Peyer's patch (tissue), 4 donors: Measurements from ENCODE around the gene PBX2.

Experiments used
- POLR2A ChIP-seq, 2 donors: fragments of 450-650 bp; IDR thresholded peaks; one replicate each; pipeline ENCODE4 v1.5.1; 2017; ENCODE audit warnings: antibody characterized with exemption in 2 of 2, mild to moderate bottlenecking in 2 of 2, moderate library complexity in 2 of 2
- TF ChIP-seq, protein P1 (sequence below), 6 experiments: fragments of 450-650 bp in 4 of 6; fragments of 200-600 bp in 2 of 6; sonication (generic) in 1 of 6; IDR thresholded peaks; one replicate each; pipeline ENCODE4 v1.5.1; 2017 to 2019; ENCODE audit warnings: antibody characterized with exemption in 6 of 6, mild to moderate bottlenecking in 3 of 6, moderate library complexity in 1 of 6

DNA sequence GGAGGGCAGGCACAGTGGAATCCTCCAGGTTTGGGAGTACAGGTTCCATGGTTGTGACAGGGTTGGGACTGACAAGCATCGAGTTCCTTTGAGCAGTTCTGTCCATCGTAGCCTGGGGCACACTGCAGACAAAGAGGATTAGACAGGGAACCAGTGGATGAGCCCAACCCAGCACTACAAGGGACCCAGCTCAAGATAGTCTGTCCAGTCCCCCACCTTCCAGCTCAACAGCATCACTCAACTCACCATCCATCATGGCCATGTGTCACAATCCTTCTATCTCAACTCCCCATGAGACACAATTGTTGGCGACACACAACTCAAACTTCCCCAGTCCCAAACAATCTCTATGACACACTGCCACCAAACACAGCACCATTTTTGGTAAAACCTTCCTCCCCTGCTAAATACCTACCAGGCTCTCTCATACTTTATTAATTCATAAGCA lies 14.3 kb upstream of the PBX2 start:
- TF ChIP-seq, protein P1, sequence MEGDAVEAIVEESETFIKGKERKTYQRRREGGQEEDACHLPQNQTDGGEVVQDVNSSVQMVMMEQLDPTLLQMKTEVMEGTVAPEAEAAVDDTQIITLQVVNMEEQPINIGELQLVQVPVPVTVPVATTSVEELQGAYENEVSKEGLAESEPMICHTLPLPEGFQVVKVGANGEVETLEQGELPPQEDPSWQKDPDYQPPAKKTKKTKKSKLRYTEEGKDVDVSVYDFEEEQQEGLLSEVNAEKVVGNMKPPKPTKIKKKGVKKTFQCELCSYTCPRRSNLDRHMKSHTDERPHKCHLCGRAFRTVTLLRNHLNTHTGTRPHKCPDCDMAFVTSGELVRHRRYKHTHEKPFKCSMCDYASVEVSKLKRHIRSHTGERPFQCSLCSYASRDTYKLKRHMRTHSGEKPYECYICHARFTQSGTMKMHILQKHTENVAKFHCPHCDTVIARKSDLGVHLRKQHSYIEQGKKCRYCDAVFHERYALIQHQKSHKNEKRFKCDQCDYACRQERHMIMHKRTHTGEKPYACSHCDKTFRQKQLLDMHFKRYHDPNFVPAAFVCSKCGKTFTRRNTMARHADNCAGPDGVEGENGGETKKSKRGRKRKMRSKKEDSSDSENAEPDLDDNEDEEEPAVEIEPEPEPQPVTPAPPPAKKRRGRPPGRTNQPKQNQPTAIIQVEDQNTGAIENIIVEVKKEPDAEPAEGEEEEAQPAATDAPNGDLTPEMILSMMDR (IDR thresholded peaks at IDR 0.05), result no peak
- TF ChIP-seq POLR2A (IDR thresholded peaks at IDR 0.05), result no peak
